HG03097 (cell line): Measurements from ENCODE around the gene SAV1.
A peak's percentile ranks its signal among the peaks of the same experiment; 100 is the strongest.
"Not testable (repeated sequence)": the region's sequence is repeated elsewhere in the genome, so short reads cannot be mapped to it uniquely, and the experiment has no call there.

Experiments
- ATAC-seq: cut with Tn5 transposase; IDR thresholded peaks from one replicate; pipeline ENCODE4 v1.9.1; 2021; ENCODE audit not compliant: unreplicated experiment, low FRiP score

Gene SAV1

GRCh38 chr14:50667996-50668825 lies at the start of gene SAV1:
SAV1 (minus strand) TSS chr14:50668306; CDS start chr14:50667967, 339 bp downstream.
- peak; percentile 53 for ATAC-seq

DNA sequence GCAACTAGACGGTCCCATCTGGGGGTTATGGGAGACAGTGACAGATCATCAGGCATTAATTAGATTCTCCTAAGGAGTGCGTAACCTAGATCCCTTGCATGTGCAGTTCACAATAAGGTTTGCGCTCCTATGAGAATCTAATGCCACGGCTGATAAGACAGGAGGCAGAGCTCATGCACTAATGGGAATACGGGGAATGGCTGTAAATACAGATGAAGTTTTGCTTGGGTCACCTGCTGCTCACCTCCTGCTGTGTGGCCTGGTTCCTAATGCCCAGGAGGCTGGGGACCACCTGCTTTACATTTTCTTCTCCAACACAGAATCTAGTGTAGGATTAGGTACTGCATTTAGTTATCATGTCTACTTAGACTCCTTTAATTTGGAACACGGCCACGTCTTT lies 49.7 kb upstream of the SAV1 start:
- ATAC-seq: no peak

DNA sequence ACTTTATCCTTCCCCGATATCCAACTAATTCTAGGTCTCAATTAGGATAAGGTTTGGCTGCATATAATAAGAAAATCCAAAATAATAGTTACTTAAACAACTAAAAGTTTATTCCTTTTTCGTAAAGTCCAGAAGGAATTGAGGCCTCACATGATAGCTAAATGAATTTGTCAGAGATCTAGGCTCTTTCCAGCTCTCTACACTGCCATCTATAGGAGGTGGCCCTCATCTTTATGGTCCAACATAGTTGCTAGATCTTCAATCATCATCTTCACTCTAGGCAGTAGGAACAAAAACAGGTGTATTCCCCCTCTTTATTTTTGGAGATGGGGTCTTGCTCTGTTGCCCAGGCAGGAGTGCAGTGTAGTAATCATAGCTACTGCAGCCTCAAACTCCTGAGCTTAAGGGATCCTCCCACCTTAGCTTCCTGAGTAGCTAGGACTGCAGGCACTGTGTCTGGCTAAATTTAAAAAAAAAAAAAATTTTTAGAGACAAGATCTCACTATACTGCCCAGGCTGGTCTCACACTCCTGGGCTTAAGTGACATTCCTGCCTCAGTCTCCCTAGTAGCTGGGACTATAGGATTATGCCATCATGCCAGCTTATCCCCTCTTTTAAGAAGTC lies 46.5 kb upstream of the SAV1 start:
- no peak for ATAC-seq

DNA sequence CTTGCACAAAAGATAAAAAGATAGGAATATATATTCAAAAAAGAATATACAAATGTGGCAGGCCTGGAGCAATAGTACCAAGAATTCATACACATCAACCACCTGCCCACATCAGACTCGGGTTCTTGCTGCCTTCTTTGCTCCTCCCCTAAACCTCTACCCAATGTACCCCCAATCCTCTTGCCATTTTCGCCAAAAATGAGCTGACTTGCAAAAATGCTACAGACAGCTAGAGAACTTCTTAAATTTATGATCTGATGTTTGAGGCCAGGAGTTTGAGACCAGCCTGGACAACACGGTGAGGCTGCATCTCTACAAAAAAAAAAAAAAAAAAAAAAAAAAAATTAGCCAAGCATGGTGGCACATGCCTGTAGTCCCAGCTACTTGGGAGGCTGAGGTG lies 42.9 kb upstream of the SAV1 start:
- no peak for ATAC-seq

- ATAC-seq: no peak
Measured at GRCh38 chr14:50705026-50705593, 37.0 kb upstream of the SAV1 start.

- no peak for ATAC-seq
Measured at GRCh38 chr14:50704454-50705010, 36.4 kb upstream of the SAV1 start.

DNA sequence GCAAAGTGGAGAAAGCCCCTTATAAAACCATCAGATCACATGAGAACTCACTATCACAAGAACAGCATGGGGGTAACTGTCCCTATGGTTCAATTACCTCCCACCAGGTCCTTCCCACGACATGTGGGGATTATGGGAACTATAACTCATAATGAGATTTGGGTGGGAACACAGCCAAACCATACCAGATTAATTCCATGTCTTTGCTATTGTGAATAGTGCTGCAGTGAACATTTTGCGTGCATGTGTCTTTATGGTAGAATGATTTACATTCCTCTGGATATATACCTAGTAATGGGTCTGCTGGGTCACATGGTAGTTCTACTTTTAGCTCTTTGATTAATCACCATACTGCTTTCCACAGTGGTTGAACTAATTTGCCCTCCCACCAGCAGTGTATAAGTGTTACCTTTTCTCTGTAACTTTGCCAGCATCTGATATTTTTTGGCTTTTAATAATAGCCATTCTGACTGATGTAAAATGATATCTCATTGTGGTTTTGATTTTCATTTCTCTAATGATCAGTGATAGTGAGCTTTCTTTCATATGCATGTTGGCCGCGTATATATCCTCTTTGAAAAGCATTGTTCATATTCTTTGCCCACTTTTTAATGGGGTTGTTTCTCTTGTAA lies 29.7 kb upstream of the SAV1 start:
- ATAC-seq: no peak

DNA sequence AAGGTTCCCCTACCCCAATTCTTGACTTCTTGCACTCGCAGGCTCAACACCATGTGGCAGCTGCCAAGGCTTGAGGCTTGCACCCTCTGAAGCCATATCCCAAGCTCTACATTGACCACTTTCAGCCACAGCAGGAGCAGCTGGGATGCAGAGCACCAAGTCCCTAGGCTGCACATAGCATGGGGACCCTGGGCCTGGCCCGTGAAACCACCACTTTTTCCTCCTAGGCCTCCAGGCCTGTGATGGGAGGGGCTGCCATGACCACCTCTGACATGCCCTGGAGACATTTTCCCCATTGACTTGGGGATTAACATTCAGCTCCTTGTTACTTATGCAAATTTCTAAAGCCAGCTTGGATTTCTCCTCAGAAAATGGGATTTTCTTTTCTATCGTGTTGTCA lies 26.2 kb upstream of the SAV1 start:
- not testable (repeated sequence) for ATAC-seq

DNA sequence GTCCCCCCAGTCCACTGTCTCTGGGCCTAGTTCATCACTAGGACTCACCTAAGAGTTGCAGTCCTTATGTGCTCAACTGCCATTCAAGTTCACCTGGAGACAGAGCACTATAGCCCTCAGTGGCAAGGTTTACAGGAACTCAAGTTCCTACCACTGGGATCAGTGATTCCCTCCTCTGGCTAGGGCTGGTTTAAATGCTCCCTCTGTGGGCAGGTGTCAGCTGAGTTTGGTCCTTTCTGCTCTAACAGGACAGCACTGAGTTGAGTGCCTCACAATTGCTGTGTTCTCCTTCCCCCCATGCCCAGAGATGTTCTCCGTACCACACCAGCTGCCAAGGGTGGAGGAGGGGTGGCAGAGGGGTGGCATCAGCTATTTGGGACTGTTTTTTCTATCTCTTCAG lies 20.8 kb upstream of the SAV1 start:
- ATAC-seq: no peak

DNA sequence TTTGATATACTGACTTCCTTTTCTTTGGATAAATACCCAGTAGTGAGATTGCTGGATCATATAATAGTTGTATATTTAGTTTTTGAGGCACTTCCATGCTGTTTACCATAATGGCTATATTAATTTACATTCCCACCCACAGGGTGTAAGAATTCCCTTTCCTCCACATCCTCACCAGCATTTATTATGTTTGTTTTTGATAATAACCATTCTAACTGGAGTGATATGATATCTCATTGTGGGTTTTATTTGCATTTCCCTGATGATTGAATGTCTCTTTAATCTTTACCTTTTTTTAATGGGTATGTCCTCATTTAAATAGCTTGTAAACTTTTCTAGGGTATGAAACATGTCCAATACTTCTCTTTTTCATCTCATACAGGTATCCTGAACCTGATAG lies 11.6 kb upstream of the SAV1 start:
- no peak for ATAC-seq

DNA sequence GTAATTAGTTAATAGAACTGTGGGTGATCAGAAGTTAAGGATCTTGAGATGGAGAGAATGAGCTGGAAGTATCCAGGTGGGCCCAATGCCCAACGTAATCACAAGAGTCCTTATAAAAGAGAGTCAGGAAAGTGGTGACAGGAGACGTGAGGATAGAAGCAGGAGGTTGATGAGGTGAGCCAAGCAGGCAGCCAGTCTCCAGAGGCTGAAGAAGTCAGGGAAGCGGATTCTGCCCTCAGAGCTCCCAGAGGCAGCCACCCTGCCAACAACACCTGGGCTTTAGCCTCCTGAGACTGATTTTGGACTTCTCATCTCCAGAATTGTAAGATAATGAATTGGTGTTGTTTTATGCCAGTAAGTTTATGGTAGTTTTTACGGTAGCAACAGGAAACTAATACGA lies 10.1 kb upstream of the SAV1 start:
- no peak for ATAC-seq

GRCh38 chr14:50677527-50678063 lies 9.5 kb upstream of the SAV1 start:
- no peak for ATAC-seq

DNA sequence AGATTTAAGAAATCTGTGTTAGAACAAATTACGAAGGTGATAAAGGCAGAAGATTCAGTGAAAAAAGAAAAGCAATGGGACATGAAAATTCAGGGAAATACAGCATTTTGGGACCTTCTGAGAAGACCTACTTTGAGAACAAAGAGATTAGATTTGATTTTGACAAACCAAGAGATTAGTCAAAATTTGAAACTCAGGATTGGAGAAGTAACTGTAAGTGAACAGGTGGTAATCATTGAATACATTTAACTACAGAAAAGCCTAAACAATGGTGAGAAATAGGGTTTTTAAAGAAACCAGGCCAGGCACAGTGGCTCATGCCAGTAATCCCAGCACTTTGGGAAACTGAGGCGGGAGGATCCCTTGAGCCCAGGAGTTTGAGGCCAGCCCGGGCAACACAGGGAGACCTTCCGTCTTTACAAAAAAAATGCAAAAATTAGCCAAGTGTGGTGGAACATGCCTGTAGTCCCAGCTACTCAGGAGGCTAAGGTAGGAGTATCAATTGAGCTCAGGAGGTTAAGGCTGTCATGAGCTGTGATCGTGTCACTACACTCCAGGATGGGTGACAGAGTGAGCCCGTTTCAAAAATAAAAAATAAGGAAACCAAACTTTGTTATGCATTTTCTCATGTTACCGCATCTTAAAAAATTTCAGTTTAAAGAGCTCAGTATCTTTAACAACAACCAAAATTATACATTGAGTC lies 8.9 kb upstream of the SAV1 start:
- ATAC-seq: no peak

GRCh38 chr14:50675597-50675996 lies 7.5 kb upstream of the SAV1 start:
- ATAC-seq: no peak

GRCh38 chr14:50670866-50671256 lies 2.8 kb upstream of the SAV1 start:
- no peak for ATAC-seq

- no peak for ATAC-seq
Measured at GRCh38 chr14:50670196-50670865, 2.2 kb upstream of the SAV1 start.

GRCh38 chr14:50669441-50669986 lies 1.4 kb upstream of the SAV1 start:
- no peak for ATAC-seq

DNA sequence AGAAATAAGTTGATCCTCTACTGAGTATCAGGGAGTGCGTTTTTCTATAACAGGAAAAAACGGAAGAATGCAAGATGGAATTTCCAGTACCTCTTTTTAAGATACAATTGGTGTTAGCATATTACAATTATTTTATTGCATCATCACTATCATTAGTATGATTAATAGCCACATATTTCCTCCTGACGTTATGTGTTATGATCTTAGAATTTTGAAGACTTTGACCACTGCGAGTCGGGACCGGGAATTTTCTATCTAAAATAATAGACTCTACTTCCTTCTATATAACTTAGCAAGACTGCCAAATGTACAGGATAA lies 679 bp upstream of the SAV1 start:
- no peak for ATAC-seq

- peak; percentile 44 for ATAC-seq
Measured at GRCh38 chr14:50667684-50667995, 466 bp downstream of the SAV1 start.
